Kidney capillary endothelial cell (primary cell): ENCODE results near the gene CDH5.
"Not testable (repeated sequence)": the region's sequence is repeated elsewhere in the genome, so short reads cannot be mapped to it uniquely, and the experiment has no call there.

ENCODE experiments used
- DNase-seq: peaks from one replicate; pipeline ENCODE4 v3.0.0-alpha.2; 2018; ENCODE audit warnings: low spot score

CDH5 gene

DNA sequence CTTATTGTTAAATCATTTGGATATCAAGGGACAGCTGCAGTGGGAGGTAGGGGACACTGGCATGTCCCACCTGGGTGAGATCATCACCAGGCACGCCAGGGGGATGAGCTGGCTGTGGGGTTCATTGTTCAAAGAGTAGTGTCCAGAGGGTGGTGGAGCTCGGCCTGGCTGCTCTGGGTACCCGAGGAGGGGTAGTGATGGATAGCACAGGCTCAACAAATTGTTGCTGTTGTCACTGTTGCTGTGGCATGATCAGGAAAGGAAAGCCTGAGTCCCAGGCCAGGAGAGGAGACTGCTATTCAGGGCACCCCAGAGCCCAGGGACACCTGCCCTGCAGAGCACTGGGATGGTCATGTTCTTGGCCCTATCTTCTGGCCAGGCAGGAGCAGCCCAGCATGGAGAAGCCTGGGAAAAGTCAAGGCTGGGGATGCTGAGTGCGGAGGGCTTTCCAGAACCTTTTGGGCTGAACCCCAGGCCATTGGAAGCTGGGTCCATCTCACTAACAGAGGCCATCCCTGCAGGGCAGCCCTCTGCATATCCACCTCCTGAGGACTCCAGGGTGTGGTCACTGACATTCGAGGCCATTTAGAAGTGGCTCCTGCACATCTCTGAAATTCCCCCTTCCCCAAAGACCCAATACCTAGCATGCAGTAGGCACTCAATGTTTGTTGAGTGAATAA, 72.7 kb downstream of the CDH5 start:
- DNase-seq: no peak

DNA sequence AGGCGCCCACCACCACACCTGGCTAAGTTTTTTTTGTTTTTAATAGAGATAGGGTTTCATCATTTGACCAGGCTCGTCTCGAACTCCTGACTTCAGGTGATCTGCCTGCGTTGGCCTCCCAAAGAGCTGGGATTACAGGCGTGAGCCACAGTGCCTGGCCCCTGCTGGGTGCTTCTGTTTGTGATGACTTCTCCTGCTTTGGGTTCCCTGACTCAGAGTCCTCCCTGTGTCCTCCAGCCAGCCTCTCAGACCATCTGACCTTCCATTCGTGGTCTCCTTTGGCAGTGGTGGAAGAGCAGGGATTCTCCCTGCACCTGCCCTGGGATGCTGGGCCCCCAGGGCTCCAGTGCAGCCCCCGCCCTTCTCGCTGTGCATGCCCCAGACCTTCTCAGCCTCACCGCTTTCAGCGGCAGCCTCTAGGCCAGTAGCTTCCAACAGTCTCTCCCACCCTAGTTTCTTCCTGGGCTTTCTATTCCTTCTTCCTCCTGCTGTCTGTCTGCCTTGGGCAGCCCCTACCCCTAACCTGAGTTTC, 73.8 kb downstream of the CDH5 start:
- no peak for DNase-seq

DNA sequence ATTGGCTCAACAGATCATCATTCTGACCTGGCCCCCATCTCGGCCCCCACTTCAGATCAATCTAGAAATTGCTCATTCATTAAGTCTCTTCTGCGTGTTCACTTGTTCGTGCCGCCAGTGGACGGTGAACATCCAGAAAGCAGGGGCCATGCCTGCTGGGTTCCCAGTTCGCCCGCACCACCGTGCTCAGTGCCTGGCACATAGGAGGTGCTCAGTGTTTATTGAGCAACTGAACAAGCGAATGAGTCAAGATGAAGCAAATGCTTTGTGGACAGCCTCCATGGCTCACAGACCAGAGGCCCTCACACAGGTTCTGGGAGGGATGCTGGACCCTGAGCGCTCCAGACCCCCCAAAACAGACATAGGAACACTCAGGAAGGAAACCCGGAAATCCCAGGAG, 74.5 kb downstream of the CDH5 start:
- DNase-seq: no peak

DNA sequence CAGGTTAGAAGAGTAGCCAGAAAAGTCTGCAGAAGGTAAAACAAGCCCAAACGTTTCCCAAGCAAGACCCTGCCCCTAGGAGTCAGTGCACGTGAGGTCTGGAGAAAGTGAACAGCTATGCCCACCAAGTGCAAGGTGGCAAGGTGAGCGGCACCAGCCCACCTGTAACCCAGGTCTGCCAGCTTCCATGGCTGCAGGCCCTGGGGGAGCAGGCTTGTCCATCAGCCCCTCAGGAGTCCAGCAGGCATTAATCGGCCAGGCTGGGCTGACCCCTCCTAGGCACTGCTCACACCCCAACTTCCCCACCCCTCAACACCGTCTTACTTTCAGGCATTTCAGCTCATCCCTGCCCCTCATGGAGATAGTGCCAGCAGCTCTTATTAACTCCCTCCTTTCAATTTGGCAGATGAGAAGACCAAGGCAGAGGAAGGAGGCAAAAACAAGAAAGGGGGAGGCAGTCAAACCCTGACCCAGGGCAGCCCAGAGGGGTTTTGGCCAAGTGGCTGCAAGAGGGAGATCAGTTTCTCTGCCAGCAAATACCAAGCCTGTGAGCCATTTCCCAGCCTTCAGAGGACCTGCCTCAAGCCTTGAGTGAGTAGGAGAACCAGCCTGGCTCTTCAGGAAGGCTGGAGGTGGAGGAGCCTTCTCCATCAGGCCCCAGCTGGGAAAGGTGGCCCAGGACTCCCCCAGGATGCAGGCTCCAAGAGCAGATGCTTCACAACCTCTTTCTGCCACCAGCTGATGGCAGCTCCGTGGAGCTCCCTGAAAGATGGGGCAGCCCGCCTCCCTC, 75.3 kb downstream of the CDH5 start:
- DNase-seq: no peak

DNA sequence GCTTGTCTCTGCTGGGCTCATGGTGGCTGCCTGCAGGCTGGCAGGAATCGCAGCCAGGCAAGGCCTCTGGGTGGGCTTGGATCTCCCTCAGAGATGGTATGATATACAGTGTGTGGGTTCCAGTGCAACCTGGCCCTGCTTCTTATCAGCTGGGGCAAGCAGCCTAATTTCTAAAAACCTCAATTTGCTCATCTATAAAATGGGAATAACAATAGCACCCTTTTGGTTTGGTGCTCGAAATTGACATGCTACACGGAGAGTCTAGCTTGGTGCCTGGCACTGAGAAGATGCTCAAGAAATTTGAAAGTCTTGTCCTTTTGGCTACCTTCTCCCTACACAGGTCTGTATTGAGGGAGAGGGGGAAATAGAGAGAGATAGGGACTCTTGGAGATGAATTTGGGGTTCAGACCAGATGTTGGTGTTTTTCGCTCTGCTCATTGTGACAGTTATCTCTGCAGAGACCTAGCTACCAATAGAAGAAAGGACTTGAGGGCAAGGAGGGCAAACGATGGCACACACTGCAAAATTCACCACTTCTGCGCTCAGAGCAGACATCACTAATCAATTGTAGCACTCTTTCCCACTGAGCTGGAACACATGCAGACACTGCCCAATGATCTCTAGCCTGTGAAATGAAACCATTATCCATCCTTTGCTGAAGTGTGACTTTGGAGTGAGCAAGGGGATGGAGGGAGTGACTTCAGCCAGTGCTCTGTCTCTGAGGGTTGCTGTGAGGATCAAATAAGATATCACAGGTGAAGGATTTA, 76.2 kb downstream of the CDH5 start:
- no peak for DNase-seq

DNA sequence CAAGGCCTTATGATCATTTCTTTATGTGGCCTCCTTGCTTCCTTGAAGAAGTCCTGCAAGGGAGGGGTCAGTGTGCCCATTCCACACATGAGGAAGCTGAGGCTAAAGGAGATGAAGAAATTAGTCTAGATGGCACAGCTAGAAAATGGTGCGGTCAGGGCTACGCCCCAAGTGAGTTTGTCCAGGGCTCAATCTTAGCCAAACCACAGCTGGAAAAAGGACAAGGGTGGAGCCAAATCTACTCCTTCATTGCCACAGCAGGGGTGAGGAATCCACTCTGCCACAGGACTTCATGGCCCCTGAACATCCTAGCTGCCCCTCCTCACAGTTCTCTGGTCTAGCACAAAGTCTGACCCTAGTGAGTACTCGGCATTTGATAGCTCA, 76.8 kb downstream of the CDH5 start:
- DNase-seq: no peak

DNA sequence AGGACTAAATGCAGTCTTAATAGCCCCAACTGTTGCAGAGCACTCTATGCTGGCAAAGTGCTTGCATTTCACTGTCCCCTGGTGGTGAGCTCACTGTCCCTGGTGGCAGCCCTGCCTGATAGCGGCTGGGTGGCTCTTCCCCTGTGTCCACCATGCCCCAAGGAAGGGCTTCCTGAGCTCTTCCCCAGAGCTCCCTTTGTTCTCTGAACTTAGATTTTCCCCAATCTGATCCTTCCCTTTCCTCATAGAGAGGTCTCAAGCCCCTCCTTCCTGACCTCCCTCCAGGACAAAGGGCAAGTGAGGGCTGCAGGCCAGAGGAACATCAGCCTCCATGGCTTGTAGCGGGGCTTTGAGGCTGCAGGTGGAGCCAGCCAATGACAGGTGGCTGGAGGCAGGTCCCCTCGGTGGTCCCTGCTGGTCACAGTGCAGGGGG, 77.6 kb downstream of the CDH5 start:
- no peak for DNase-seq

DNA sequence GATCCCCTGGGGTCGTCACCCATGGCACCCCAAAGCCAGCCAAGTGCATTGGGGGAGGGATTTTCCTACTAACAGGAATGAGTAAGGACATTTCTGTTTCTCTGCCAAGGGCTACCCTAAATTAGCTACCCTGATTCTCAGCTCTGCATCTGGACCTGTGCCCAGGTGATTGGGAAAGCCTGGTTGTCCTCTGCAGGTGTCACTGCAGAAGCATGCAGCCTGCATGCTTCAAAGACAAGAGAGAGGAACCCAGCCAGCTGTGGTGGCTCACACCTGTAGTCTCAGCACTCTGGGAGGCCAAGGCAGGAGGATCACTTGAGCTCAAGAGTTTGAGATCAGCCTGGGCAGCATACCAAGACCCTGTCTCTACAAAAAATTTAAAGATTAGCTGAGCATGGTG, 80.2 kb downstream of the CDH5 start:
- DNase-seq: no peak

DNA sequence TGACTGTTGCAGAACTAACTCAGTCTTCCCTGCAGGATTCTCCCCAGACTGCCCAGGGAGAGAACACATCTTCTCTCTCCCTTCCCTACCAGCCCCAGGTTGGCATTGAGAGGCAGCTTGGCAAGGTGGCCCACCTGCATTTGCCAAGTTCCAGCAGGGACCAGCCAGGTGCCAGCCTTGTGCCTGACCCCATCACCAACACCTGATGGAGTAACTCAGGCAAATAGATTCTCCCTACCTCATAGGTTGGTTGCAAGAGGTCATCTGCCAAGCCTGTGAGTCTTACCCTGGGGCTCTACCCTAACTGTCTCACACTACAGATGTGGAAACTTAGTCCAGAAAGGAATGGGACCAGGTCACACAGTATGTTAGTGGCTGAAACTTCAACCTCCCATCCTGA, 81.0 kb downstream of the CDH5 start:
- DNase-seq: no peak

DNA sequence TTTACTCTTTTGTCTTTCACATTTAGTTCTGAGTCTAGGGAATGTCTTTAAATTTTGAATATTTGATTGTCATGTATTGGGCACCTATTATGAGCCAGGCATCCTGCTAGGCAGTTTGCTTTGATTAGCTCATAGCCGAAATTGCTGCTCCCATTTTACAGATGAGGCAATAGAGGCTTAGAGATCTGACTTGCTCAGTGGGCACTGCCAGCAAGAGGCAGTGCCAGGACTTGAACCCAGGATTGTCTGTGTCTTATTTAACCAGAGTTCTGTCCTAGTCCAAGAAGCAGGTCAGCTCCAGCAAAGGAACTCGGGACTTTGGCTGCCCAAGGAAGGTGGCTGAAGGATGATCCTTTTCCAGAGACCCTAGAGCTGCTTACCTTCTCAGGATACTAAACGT, 85.1 kb downstream of the CDH5 start:
- no peak for DNase-seq

DNA sequence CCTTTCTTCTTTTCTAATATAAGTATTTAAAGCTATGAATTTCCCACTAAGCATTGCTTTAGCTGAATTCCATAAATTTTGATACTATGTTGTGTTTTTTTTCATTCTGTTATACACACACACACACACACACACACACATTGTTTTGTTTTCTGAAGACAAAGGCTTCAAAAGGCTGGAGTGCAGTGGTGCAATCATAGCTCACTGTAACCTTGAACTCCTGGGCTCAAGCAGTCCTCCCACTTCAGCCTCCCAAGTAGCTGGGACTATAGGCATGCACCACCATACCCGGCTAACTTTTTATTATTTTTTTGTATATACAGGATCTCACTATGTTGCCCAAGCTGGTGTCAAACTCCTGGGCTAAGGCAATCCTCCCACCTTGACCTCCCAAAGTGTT, 86.7 kb downstream of the CDH5 start:
- DNase-seq: not testable (repeated sequence)
